AML-193 (cell line): ENCODE measurements around the gene GPX4.

Source experiments
- DNase-seq, 2 experiments: peaks; one replicate each; lab custom pipeline; 2025; lab: John Stamatoyannopoulos, UW

The GPX4 gene

DNA sequence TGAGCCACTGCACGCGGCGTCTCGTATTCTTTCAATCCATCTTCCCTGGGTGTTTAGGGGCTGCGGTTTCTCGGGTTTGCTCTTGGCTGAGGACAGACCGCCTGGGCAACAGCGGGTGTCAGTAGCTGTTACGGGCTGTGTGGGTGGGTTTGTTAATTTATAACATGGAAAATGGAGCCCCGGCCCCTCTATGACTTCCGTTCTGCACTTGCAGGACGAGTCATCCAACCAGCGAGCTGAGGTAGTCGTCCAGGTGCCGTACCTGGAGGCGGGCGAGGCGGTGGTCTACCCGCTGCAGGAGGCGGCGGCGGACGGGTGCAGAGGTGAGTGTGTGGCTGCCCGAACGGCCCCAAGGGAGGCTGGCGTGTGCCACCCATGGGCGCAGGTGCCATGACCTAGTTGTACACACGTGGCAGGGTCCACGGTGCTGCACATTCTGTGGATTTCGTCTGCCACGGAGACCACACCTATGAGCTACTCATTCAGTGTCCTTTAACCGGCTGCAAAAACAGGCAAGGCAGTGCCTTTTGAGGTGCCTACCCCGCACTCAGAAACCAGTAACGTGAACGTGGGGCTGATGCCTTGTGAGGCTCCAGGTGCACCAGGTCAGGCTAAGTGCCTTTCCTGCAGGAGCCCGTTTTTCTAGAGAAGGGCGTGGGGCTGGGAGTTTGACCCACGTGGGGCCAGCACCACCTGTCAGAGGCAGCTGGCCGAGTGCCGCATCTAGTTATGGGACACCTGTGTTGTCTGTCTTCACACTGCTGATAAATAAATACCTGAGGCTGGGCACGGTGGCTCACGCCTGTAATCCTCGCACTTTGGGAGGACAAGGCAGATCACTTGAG is 19.5 kb upstream of the GPX4 start:
- DNase-seq: no peak

DNA sequence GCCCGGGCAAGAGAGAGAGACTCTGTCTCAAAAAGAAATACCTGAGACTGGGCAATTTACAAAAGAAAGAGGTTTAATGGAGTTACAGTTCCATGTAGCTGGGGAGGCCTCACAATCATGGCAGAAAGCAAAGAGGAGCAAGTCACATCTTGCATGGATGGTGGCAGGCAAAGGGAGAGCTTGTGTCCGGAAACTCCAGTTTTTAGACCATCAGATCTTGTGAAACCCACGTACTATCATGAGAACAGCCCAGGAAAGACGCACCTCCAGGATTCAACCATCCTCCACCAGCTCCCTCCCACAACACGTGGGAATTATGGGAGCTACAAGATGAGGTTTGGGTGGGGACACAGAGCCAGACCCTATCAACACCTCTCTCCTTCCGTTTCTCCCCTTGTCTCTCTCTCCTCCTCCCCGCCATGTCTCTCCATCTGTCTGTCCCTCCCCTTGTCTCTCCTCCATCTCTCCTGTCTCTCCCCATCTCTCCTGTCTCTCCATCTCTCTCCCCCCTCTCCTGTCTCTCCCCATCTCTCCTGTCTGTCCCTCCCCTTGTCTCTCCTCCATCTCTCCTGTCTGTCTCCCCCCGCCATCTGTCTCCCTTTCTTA is 18.6 kb upstream of the GPX4 start:
- no peak for DNase-seq

DNA sequence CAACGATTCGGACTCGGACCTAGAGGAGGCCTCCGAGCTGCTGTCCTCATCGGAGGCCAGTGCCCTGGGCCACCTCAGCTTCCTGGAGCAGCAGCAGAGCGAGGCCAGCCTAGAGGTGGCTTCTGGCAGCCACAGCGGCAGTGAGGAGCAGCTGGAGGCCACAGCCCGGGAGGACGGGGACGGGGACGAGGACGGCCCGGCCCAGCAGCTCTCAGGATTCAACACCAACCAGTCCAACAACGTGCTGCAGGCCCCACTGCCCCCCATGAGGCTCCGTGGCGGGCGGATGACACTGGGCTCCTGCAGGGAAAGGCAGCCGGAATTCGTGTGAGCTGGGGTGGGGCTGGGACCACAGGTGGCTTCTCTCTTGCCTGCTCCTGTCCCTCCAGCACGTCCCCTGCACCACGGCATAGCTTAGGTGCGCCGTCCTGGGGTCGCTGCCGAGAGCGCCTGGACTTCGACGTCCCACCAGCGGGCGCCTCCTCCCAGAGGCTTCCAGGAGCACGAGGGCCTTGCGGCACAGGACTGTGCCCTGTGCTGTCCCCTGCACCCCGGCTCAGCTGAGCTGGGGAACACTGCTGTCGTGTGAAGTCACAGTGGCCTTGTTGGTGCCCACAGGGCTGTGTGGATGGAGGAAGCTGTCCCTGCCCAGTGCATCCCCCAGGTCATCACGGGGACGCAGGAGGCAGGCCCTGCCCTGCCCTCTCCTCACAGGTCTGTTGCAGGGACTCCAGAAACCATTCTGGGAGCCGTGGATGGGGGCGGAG is 17.9 kb upstream of the GPX4 start:
- DNase-seq: no peak

DNA sequence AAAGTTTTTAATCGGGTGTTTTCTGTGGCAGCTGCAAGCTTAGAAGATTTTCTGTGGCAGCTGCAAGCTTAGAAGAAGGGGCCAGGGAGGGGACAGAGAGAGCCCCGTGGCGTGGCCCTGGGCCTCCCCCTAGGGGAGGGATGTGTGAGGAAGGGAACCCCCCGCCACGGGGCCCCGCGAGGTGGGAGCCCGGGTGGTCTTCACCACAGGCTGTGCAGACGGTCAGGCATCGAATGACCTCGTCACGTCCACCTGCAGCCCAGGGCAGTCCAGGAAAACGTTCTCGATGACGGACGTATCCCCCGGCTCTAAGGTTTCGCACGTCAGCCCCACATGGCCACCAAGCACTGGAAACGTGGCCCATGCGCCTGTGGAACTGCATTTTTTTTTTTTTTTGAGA is 17.2 kb upstream of the GPX4 start:
- no peak for DNase-seq

DNA sequence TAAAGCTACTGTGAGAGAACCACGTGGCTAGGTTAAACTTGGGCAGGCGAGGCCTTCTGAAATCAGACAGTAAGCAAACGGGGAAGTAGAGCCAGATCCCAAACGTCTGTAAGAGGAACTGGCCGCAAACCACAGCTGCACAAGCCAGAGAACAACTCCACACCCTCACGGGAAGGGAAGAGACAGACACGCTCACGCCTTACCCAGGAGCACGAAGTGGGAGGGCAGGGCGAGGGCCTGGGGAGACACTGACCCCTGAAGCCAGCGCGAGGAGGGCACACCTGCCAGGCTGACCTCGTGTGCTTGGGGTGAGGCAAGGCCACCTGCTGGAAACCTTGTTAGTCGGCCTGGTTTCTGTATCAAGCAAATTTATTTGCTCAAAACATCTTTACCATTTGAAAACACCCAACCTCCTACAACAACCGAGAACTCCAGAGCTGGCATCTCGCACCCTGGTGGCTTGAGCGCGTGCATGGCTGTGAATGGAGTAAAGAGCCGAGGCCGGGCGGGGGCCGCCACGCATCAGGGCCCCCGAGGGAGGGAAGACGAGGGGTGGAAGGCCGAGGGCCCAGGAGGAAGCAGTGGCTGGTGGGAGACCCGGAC is 15.9 kb upstream of the GPX4 start:
- peak; percentile 95 to 96 for DNase-seq

DNA sequence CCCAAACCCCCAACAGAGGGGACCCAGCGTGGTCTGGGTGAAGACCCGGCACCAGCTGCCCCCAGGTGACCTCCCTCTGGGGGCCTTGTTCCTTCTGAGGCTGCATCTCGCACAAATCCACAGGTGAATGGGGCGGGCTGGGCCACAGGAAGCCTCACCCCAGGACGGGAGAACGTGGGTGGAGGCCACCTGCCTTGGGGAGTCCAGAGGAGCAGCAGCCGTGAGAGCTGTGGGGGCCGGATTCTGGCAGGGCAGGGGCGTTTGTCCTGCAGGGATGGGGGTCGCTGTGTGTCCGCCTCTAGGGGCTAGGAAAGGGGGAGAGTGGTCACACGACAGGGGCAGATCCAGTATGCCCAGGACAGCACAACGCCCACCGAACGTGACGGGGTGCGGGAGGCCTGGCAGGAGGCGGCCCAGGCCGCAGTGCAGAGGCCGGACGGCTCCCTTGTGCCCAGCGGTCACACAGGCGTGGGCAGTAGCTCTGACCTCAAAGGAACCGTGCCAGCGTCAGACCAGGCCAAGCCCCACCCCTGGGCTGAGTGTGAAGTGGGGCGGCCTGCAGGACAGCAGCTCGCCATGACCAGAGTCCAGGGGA is 15.3 kb upstream of the GPX4 start:
- no peak for DNase-seq

DNA sequence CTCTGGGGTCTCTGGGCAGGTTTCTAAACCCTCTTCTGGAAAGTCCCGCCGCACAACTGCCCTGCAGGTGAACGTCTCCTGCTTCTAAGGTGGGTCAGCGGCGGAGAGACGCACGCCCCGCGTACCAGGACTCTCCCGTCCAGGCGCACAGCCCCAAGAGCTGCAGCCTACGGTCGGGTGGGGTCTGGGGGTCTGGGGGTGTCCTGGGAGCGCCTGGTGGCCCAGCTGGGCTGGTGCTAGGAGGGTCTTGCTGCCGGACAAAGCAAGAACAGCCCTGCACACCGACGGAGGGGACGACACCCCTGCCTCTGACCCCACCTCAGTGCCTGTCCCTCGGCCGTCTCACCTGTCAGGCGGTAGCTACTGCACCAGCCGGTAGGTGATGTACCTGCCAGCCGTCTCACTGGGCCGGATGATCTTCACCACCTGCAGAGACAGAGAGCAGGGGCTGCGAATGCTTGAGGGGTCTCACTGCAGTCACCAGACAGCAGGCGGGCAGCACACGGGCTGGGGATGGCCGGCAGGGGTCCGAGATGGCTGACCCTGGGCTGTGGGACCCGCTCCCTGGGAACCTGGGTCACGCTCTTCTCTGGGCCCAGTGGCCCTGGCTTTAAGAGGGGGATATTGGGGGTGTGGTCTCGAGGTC is 14.5 kb upstream of the GPX4 start:
- DNase-seq: no peak

DNA sequence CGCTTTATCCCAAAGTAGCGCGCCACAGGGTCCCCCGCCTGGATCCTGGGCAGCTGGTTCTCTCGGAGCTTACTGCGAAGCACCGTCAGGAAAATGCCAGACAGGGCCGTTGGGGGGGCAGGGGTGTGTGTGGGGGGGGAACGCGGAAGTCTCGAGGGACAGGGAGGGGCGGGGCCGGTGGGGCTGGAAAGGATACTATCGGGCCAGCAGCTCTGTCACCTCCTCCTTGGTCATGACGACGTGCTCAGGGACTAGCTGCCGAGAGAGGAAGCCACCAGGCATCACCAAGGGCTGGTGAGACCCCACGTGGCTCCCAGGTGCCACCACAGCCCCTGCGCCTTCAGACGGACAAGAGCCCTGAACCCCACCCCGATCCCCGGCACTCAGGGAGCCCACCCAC is 13.9 kb upstream of the GPX4 start:
- no peak for DNase-seq

DNA sequence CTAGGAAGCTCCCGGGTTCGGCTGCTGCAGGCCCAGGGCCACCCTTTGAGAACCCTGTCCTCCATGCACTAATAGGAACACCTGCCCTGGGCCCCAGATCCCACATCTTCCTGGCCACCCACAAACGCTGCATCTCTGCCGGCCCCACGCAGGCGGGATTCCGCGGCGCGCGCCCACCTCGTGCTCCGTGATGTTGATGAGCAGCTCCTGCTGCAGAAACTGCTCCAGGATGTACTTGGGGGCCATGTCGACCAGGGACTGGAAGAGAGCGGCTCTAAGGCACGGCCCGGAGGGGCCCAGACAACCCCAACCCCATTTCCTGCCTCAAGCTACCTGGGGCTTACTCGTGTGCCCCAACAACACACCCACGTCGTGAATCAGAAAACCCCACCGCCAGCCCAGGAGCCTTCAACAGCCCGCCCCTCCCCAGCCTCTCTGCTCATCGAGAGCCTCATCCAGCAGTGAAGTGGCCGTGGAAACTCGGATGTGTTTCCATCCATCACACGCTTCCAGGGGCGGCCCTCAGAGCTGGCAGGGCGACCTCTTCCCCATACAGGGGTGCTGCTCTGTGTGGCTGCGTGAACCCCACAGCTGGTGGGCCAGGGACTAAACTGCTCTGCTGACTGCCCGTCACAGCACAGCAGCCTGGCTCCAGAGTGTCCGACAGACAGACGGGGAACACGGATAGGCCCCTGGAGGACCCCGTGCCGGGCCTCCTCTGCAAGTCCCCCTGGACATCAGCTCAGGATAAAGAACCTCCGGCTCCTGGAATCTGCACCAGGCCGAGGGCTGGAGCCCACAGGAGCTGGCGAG is 12.9 kb upstream of the GPX4 start:
- no peak for DNase-seq

DNA sequence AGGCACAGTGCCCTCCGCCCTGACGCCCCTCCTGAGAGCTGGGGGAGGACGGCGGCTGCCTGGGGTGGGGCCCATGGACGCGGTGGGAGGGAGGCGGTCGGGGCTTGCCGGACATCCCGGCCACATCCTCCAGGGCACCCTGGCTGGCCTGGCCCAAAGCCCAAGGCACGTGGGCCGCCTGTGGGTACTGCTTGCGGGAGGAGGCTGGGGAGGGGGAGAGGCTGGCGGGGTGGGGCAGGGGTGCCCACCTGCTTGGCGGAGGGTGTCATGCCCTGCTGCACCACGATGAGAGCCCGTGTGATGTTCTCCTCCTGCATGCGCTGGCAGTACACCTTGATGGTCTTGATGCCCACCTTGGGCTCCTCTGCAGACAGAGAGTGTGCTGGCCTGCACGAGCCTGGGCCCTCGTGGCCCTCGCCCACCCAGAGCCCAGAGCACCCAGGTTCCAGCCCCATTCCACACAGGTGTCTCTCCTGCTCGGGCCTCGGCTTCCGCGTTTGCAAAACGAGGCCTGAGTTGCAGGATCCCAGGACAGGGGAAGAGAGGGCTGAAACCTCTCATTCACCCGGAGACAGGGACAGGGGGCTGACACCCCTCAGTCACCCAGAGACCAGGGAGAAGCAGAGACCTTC is 12.1 kb upstream of the GPX4 start:
- DNase-seq: no peak

DNA sequence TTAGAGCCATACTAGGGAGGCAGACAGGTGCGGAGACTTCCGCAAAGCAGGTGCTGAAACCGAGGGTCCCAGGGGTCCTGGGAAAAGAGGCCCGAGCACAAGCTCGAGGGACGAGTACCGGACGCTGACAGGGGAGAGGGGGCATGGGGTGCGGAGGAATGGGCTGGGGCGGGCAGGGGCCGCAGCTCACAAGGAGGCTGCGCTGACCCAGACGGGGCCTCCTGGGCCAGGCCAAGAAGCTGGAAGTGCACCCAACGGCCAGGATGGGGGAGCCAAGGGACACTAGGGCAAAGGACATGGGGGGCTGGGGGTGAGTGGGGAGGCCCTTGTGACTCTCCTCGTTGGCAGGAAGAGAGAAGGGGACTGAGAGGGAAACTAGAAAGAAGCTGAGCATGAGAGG is 10.5 kb upstream of the GPX4 start:
- DNase-seq: no peak

DNA sequence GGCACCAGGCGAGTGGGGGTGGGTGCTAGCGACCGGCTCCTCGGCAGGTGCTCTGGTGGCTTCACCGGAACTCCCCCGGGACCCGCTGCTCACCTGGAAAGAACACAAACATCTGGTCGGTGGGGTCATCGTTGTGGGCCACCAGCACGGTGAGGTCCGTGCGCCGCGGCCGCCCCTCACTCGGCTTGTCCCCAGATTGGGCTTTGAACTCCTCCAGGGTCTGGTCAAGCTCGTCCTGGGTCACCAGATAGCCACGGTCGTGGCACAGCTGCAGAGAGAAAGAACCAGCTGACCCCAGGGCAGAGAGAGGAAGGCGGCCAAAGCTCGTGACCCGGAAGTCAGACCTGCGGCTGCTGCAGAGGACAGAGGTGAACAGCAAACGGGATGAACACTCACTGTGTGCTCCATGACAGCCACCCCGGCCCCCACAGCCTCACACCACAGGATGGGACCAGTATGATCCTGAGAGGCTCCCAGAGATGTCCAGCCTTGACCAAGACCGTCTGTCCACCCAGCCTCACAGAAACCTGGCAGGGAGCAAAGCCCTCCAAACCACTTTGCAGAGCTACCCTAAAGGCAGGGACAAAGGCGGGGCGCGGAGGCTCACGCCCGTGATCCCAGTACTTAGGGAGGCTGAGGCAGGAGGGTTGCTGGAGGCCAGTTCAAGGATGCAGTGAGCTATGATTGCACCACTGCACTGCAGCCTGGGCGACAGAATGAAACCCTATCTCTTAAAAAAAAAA is 9.8 kb upstream of the GPX4 start:
- DNase-seq: peak; percentile 9 to 48

DNA sequence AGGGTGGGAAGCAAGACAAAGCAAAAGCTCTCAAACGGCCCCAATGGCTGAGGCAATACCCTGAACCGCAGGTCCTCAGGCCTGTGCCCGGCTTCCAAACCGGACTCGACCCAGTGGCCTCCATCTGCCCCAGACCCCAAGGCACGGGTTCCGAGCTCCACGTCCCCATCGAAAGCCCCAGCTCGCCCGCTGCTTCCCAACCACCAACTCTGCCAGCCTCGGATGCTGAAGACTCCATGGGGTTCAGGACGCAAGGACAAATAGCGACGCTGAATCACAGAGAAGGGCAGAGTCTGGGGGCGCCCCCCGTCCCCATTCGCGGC is 9.2 kb upstream of the GPX4 start:
- DNase-seq: no peak

DNA sequence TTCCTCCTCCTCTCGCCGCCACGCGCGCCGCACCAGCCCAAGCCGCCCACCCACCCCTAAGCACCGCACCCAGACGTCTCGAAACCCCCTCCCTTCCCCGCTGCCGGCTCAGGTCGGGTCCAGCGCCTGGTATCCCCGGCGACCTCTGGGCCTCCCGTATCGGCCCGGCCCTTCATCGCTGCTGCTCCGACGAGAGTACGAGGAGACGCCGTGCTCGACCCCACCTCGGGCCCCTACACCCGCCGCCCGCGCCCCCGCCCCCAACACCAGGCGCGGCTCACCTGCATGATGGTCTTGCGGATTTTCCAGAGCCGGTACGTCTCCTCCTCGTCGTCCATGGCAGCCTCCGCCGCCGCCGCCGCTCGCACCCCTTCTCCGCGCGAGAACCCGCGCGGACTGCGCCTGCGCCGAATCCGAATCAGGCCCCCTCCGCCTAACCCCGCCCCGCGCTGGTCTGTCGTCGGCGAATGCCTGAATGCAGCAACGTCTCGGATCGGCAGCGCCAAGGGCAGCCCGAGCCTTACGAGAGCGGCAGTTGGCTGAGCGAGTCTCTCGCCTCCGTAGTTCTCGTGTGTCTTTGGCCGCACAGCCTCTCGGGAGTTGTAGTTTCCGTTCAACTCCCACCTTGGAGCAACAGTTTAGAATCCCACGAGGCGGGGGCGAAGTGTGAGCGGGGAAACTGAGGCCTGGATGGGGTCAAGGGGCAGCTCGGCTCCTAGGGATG is 8.7 kb upstream of the GPX4 start, which contains the start of gene POLR2E:
TSS of gene POLR2E (minus strand) at position 398 of the 724 bp plus-strand sequence. CDS start at position 338, 60 bp downstream.
- peak; percentile 90 to 96 for DNase-seq

DNA sequence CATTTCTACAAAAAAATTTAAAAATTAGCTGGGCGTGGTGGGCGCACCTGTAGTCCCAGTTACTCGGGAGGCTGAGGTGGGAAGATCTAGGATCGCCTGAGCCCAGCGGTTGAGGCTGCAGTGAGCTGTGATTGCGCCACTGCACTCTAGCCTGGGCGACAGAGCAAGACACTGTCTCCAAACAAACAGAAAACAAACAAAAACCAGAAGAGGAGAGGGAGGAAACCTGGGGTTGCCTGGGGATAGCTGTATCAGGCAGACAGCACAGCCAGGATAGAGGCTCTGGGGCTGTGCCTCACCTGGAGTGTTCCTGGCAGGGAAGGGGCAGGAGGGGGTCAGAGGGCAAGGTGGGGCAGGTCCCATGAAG is 6.0 kb upstream of the GPX4 start:
- DNase-seq: no peak

DNA sequence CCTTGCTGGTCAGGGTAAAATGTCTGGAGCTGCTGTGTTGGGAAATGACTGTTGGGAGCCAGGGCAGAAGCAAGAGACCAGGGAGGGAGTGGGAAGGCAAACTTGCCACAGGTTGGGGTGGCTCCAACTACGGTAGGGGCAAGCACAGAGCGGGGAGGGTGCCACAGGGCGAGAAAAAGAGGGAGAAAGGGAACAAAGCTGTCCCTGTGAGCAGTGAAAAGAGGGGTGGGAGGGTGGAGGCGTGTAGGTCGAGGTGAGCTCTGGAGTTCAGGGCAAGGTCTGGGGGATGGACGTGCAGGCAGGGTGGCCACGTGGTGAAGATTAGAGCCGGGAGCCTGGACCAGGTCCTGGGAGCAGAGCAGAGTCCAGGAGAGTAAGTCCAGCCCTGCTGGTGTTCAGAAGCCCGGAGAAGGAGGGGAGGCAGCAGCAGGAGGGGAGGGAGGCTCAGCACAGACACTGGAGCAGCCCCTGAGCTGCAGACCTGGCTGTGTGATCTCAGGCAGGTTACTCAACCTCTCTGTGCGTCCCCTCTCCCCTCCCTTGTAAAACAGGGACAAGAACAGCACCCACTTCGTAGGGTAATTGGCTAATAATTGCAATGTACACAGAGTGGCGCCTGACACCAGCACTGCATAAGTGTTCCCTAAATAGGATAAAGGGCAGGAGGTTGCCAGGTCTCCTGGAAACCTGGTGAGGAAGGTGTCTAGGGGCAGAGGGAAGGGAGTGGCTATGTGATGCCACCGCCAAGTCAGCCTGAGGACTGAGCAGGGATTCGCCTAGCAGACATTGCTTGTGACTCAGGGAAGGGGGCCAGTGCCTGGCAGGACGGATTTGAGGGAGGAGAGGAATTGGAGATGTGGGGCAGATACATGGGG is 5.4 kb upstream of the GPX4 start:
- DNase-seq: no peak

DNA sequence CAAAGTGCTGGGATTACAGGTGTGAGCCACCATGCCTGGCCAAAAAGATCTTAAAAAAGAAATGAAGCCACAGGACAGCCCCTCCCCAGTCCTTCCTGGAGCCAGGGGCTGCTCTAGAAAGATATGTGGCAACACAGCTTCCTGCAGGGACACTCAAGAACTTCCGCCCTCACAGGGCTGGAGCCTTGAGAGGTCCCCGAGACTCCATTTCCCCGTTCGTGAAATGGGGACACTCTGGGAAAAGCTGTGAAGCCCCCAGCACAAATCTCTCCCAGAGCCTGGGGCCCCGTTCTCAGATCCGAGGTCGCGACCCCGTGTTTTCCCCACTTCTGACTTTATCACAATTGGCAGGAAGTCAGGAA is 2.5 kb upstream of the GPX4 start:
- DNase-seq: peak; percentile 36 to 49
